ENCODE data around the gene TM4SF20.
"Not testable (repeated sequence)": the region's sequence is repeated elsewhere in the genome, so short reads cannot be mapped to it uniquely, and the experiment has no call there.

TM4SF20 gene

DNA sequence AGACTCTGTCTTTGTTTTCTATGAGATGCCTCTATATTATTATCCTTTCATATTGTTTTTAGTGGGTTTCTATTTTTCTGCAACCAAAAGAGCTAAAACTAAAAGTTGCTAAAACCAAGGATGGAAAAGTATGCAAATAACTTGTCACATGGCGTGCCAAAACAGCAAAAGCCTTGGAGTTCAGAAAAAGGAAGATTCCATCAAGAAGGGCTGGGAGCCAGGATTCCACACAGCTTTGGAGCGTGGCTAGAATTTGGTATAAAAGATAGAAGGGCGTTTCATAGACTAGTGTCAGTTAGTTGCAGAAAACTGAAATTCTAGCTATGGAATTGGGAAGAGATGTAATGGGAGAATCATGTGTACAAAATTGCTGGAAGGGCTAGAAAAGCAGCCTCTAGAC lies 4.6 kb upstream of the TM4SF20 start:
- no peaks in the 10 kb centered on the region for H3K9me3 ChIP-seq (ENCODE audit: control insufficient read depth in 1 of 2, low read length in 2 of 2)
- H3K4me3 ChIP-seq (ENCODE audit: low read depth in 1 of 2, low read length in 2 of 2), result no peak overlapping the region
- no peak overlapping the region for H3K9ac ChIP-seq (ENCODE audit: low read depth in 1 of 2, low read length in 2 of 2)
- no peaks in the 10 kb centered on the region for H3K27me3 ChIP-seq (ENCODE audit: control insufficient read depth in 1 of 2, insufficient read depth in 2 of 2, low read length in 2 of 2)
- H3K36me3 ChIP-seq (ENCODE audit: control insufficient read depth in 1 of 2, insufficient read depth in 2 of 2, low read length in 2 of 2), result no peaks in the 10 kb centered on the region
- no peak overlapping the region for H3K27ac ChIP-seq (ENCODE audit: low read depth, low read length)
- H3K4me1 ChIP-seq (ENCODE audit: control insufficient read depth in 1 of 2, insufficient read depth in 2 of 2, low read length in 2 of 2), result peaks cover 21 to 22% of the 10 kb centered on the region in 2 donors

DNA sequence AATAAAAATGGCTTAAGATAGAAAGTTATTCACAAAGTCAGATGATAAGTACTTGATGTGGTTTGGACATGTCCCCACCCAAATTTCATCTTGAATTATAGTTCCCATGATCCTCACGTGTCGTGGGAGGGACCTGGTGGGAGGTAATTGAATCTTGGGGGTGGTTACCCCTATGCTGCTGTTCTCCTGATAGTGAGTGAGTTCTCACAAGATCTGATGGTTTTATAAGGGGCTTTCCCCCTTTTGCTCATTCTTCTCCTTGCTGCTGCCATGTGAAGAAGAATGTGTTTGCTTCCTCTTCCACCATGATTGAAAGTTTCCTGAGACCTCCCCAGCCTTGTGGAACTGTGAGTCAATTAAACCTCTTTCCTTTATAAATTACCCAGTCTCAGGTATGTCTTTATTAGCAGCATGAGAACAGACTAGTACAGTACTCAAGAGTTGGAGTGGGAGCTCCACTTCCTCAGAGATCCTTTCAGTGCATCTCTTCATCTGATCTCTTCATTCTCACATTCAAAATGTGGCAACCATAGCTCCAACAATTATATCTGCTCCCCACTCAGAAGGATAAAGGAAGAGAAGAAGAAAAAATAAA lies 3.2 kb upstream of the TM4SF20 start:
- H3K9me3 ChIP-seq (ENCODE audit: control insufficient read depth in 1 of 2, low read length in 2 of 2); H3K27ac ChIP-seq (ENCODE audit: low read depth, low read length); H3K9ac ChIP-seq (ENCODE audit: low read depth in 1 of 2, low read length in 2 of 2); H3K36me3 ChIP-seq (ENCODE audit: control insufficient read depth in 1 of 2, insufficient read depth in 2 of 2, low read length in 2 of 2); H3K4me3 ChIP-seq (ENCODE audit: low read depth in 1 of 2, low read length in 2 of 2); H3K27me3 ChIP-seq (ENCODE audit: control insufficient read depth in 1 of 2, insufficient read depth in 2 of 2, low read length in 2 of 2): not testable (repeated sequence)
- peaks cover 21 to 23% of the 10 kb centered on the region in 2 donors for H3K4me1 ChIP-seq (ENCODE audit: control insufficient read depth in 1 of 2, insufficient read depth in 2 of 2, low read length in 2 of 2)

DNA sequence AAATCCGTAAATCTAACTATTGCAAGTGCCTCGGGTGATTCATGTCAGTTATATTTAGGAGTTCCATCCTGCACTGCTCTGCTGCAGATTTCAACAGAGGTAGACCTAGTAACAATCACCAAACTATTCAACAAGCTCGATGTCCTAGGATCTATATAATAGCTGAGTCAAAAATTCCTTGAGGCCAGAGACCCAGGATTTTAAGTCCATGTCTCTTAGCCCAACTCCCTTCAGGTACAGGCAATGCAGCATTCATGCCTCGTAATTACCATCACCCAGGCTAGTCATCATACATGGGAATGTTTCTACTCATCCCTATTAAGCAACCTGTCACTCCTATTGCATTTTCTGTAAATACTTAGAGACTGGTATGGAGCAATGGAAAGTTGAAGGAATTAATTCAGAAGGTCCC lies 729 bp downstream of the TM4SF20 start:
- peak overlapping the region; percentile 65 for H3K27ac ChIP-seq (ENCODE audit: low read depth, low read length)
- H3K4me1 ChIP-seq (ENCODE audit: control insufficient read depth in 1 of 2, insufficient read depth in 2 of 2, low read length in 2 of 2), result peaks cover 6 to 14% of the 10 kb centered on the region in 2 donors
- H3K27me3 ChIP-seq (ENCODE audit: control insufficient read depth in 1 of 2, insufficient read depth in 2 of 2, low read length in 2 of 2), result no peaks in the 10 kb centered on the region
- no peaks in the 10 kb centered on the region for H3K9me3 ChIP-seq (ENCODE audit: control insufficient read depth in 1 of 2, low read length in 2 of 2)
- H3K4me3 ChIP-seq (ENCODE audit: low read depth in 1 of 2, low read length in 2 of 2), result peak overlapping the region; percentile 67 to 80
- H3K9ac ChIP-seq (ENCODE audit: low read depth in 1 of 2, low read length in 2 of 2), result peak overlapping the region; percentile 28 to 71
- no peaks in the 10 kb centered on the region for H3K36me3 ChIP-seq (ENCODE audit: control insufficient read depth in 1 of 2, insufficient read depth in 2 of 2, low read length in 2 of 2)

DNA sequence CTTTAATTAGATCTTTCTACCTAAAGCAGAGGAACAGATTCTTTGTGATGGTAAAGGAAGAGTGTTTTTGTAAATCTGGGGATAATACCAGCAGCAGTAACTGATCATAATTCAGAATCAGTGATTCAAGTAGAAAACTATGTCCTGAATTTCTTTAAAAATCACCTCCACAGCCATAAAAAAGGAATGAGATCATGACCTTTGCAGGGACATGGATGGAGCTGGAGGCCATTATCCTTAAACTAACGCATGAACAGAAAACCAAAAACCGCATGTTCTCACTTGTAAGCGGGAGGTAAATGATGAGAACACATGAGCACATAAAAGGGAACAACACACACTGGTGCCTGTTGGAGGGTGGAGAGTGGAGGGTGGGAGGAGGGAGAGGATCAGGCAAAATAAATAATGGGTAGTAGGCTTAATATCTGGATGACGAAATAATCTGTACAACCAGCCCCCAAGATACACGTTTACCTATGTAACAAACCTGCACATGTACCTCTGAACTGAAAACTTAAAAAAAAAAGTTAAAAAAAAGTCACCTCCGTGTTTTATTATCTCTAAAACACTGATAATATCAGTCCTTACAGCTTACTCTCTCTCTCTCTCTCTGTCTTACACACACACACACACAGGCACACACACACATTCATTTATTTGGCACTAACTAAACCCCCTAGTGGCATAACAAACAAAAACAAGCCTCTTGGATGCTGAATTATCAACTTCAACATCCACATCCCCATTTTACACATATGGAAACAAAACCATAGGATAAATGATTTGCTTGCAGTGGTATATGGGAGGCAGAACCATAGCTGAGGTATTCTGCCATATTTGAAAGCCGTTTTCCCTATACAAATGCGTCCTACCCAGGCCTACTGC lies 1.4 kb downstream of the TM4SF20 start:
- peak overlapping the region; percentile 67 to 80 for H3K4me3 ChIP-seq (ENCODE audit: low read depth in 1 of 2, low read length in 2 of 2)
- H3K9ac ChIP-seq (ENCODE audit: low read depth in 1 of 2, low read length in 2 of 2), result peak overlapping the region; percentile 28 to 71
- H3K36me3 ChIP-seq (ENCODE audit: control insufficient read depth in 1 of 2, insufficient read depth in 2 of 2, low read length in 2 of 2), result no peaks in the 10 kb centered on the region
- peaks cover 5 to 16% of the 10 kb centered on the region in 2 donors for H3K4me1 ChIP-seq (ENCODE audit: control insufficient read depth in 1 of 2, insufficient read depth in 2 of 2, low read length in 2 of 2)
- H3K27ac ChIP-seq (ENCODE audit: low read depth, low read length), result peak overlapping the region; percentile 65
- no peaks in the 10 kb centered on the region for H3K27me3 ChIP-seq (ENCODE audit: control insufficient read depth in 1 of 2, insufficient read depth in 2 of 2, low read length in 2 of 2)
- no peaks in the 10 kb centered on the region for H3K9me3 ChIP-seq (ENCODE audit: control insufficient read depth in 1 of 2, low read length in 2 of 2)

DNA sequence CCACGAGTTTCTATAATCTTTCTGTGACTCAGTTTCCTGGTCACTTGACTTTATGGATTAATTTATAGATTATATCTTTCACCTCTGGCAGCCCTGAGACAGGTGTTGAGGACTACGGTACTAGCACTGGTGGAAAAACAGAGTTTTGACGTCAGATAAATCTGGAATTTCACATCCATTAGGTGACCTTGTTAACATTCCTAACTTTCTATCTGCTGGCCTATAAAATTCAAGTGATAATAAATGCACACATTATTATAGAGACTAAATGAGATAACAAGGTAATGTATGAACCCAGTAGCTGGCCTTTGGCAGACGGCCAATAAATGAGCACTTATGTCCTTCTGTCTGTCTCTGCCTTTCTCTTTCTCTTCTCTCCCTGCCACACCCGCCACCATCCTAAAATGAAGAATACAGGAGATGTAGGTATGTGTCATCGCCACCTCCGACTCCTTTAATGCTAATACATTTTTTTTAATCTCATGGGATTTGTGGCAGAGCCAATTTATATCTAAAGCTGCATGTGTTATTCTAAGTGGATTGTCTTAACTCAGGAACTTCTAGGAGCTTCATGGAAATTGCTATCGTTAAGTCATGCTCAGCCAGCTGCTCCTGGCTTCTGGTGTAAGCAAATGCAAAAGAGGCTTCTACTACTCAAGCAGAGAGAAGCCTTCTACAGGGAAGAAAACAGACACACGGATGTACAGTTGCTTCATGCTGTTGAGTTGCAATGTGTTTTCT lies 2.3 kb downstream of the TM4SF20 start:
- Histone ChIP-seq H3K27ac (ENCODE audit: low read depth, low read length) (peak overlapping the region; percentile 24), H3K27me3 (ENCODE audit: control insufficient read depth in 1 of 2, insufficient read depth in 2 of 2, low read length in 2 of 2) (no peaks in the 10 kb centered on the region), H3K4me3 (ENCODE audit: low read depth in 1 of 2, low read length in 2 of 2) (peak overlapping the region; percentile 67 to 80), H3K9me3 (ENCODE audit: control insufficient read depth in 1 of 2, low read length in 2 of 2) (no peaks in the 10 kb centered on the region), H3K4me1 (ENCODE audit: control insufficient read depth in 1 of 2, insufficient read depth in 2 of 2, low read length in 2 of 2) (peaks cover 5 to 16% of the 10 kb centered on the region in 2 donors), H3K36me3 (ENCODE audit: control insufficient read depth in 1 of 2, insufficient read depth in 2 of 2, low read length in 2 of 2) (no peaks in the 10 kb centered on the region), H3K9ac (ENCODE audit: low read depth in 1 of 2, low read length in 2 of 2) (peak overlapping the region in 1 of 2 donors; percentile 71)

DNA sequence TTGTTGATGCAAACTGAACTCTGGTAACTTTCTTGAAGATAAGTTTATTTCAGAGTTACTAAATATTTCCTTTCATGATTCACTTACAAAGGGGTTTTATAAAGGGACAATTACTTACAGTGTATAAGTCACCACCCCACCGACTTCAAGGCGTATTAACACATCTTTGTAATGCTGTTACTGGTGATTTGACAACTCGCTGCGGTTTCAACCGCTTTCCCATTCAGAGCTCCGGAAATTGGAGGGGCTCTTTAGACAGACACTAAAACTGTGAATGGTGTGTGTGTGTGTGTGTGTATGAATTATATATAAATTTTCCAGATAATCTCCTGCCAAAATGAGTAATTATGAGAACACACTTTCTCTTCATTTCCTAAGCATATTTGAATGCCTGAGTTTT lies 4.9 kb downstream of the TM4SF20 start:
- peaks cover 0 to 6% of the 10 kb centered on the region in 2 donors for H3K36me3 ChIP-seq (ENCODE audit: control insufficient read depth in 1 of 2, insufficient read depth in 2 of 2, low read length in 2 of 2)
- H3K9ac ChIP-seq (ENCODE audit: low read depth in 1 of 2, low read length in 2 of 2), result no peak overlapping the region
- no peaks in the 10 kb centered on the region for H3K27me3 ChIP-seq (ENCODE audit: control insufficient read depth in 1 of 2, insufficient read depth in 2 of 2, low read length in 2 of 2)
- no peak overlapping the region for H3K27ac ChIP-seq (ENCODE audit: low read depth, low read length)
- peaks cover 0 to 6% of the 10 kb centered on the region in 2 donors for H3K4me1 ChIP-seq (ENCODE audit: control insufficient read depth in 1 of 2, insufficient read depth in 2 of 2, low read length in 2 of 2)
- no peaks in the 10 kb centered on the region for H3K9me3 ChIP-seq (ENCODE audit: control insufficient read depth in 1 of 2, low read length in 2 of 2)
- no peak overlapping the region for H3K4me3 ChIP-seq (ENCODE audit: low read depth in 1 of 2, low read length in 2 of 2)

DNA sequence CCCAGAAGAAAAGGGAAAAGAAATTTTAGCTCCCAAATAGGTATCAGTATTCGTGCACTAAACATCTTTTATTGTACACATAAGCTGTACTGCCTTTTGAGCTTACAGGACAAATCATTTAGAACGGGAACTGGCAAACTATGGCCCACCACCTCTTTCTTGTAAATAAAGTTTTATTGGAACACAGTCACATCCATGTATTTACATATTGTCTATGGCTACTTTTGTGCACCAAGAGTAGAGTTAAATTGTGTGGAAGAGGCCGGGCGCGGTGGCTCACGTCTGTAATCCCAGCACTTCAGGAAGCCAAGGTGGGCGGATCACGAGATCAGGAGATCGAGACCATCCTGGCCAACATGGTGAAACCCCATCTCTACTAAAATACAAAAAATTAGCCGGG lies 5.7 kb downstream of the TM4SF20 start:
- H3K4me1 ChIP-seq (ENCODE audit: control insufficient read depth in 1 of 2, insufficient read depth in 2 of 2, low read length in 2 of 2), result peaks cover 0 to 6% of the 10 kb centered on the region in 2 donors
- H3K36me3 ChIP-seq (ENCODE audit: control insufficient read depth in 1 of 2, insufficient read depth in 2 of 2, low read length in 2 of 2), result peaks cover 0 to 6% of the 10 kb centered on the region in 2 donors
- H3K9ac ChIP-seq (ENCODE audit: low read depth in 1 of 2, low read length in 2 of 2), result no peak overlapping the region
- no peak overlapping the region for H3K4me3 ChIP-seq (ENCODE audit: low read depth in 1 of 2, low read length in 2 of 2)
- H3K27me3 ChIP-seq (ENCODE audit: control insufficient read depth in 1 of 2, insufficient read depth in 2 of 2, low read length in 2 of 2), result no peaks in the 10 kb centered on the region
- no peaks in the 10 kb centered on the region for H3K9me3 ChIP-seq (ENCODE audit: control insufficient read depth in 1 of 2, low read length in 2 of 2)
- no peak overlapping the region for H3K27ac ChIP-seq (ENCODE audit: low read depth, low read length)

DNA sequence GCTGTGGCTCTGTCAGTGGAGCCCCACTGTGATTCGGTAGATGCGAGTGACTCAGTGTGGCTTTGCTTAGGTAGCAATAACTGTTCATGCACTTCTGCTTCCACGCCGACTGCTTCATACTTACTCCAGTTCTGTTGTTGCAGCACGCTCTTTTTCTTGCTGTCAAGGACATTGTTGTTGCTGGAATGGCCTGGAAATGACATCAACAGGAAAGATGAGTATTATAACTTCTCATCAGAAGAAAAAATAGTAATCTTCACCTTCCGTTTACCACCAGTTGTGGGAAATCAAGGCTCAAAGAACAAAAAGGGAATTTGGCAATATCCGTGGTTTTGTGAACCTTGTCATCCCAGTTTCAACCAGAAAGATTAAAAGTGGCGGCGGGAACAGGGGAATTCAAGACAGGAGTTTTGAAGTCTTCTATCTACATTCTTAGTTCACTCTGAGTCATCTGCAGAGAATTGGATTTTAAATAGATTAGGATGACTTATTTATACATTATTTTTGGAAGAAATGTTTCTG lies 8.3 kb downstream of the TM4SF20 start:
- Histone ChIP-seq H3K27me3 (ENCODE audit: control insufficient read depth in 1 of 2, insufficient read depth in 2 of 2, low read length in 2 of 2) (no peaks in the 10 kb centered on the region), H3K4me3 (ENCODE audit: low read depth in 1 of 2, low read length in 2 of 2) (no peak overlapping the region), H3K27ac (ENCODE audit: low read depth, low read length) (no peak overlapping the region), H3K9ac (ENCODE audit: low read depth in 1 of 2, low read length in 2 of 2) (no peak overlapping the region), H3K36me3 (ENCODE audit: control insufficient read depth in 1 of 2, insufficient read depth in 2 of 2, low read length in 2 of 2) (peaks cover 0 to 6% of the 10 kb centered on the region in 2 donors), H3K4me1 (ENCODE audit: control insufficient read depth in 1 of 2, insufficient read depth in 2 of 2, low read length in 2 of 2) (peaks cover 0 to 7% of the 10 kb centered on the region in 2 donors), H3K9me3 (ENCODE audit: control insufficient read depth in 1 of 2, low read length in 2 of 2) (no peaks in the 10 kb centered on the region)

DNA sequence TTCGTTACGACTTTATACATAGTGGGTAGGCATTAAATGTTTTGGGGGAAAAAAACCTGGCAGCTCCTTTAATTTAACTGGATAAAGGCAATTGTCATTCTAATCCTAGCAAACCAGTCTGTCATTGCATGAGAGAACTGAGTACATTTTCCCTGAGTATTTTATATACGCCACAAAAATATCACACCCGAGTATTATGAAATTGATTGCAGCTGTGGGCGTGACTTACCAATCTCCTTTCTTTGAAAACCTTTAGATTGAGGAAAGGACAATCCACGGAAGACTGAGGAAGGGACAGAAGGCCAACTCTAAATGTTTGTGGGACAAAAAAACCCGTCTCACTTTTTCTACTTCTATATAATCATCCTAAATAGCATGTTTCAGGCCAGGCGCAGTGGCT lies 9.0 kb downstream of the TM4SF20 start:
- no peak overlapping the region for H3K27ac ChIP-seq (ENCODE audit: low read depth, low read length)
- H3K9me3 ChIP-seq (ENCODE audit: control insufficient read depth in 1 of 2, low read length in 2 of 2), result no peaks in the 10 kb centered on the region
- H3K4me1 ChIP-seq (ENCODE audit: control insufficient read depth in 1 of 2, insufficient read depth in 2 of 2, low read length in 2 of 2), result peaks cover 0 to 8% of the 10 kb centered on the region in 2 donors
- no peaks in the 10 kb centered on the region for H3K27me3 ChIP-seq (ENCODE audit: control insufficient read depth in 1 of 2, insufficient read depth in 2 of 2, low read length in 2 of 2)
- peaks cover 0 to 6% of the 10 kb centered on the region in 2 donors for H3K36me3 ChIP-seq (ENCODE audit: control insufficient read depth in 1 of 2, insufficient read depth in 2 of 2, low read length in 2 of 2)
- H3K4me3 ChIP-seq (ENCODE audit: low read depth in 1 of 2, low read length in 2 of 2), result no peak overlapping the region
- H3K9ac ChIP-seq (ENCODE audit: low read depth in 1 of 2, low read length in 2 of 2), result no peak overlapping the region

DNA sequence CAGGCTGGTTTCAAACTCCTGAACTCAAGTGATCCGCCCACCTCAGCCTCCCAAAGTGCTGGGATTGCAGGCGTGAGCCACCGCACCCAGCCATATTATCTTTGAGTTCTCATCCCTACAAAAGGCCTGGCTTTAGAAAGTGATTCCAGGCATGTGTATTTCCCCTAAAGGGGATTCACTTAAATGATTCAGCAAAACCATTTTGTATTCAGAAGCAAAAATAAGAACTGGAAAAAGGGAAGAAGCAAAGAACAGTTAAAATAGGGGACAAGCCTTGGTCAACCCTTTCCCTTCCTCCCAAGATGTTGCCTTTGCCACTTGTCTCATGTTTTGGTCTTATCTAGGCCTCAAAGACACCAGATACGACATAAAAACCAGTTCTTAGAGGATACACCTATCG lies 10.5 kb downstream of the TM4SF20 start:
- Histone ChIP-seq H3K9ac (ENCODE audit: low read depth in 1 of 2, low read length in 2 of 2) (no peak overlapping the region), H3K36me3 (ENCODE audit: control insufficient read depth in 1 of 2, insufficient read depth in 2 of 2, low read length in 2 of 2) (peaks cover 4 to 9% of the 10 kb centered on the region in 2 donors), H3K9me3 (ENCODE audit: control insufficient read depth in 1 of 2, low read length in 2 of 2) (no peaks in the 10 kb centered on the region), H3K27ac (ENCODE audit: low read depth, low read length) (no peak overlapping the region), H3K4me1 (ENCODE audit: control insufficient read depth in 1 of 2, insufficient read depth in 2 of 2, low read length in 2 of 2) (peaks cover 0 to 8% of the 10 kb centered on the region in 2 donors), H3K4me3 (ENCODE audit: low read depth in 1 of 2, low read length in 2 of 2) (no peak overlapping the region), H3K27me3 (ENCODE audit: control insufficient read depth in 1 of 2, insufficient read depth in 2 of 2, low read length in 2 of 2) (no peaks in the 10 kb centered on the region)

Data from duodenal mucosa (tissue), 2 donors.